Gastroesophageal sphincter (tissue), 3 donors: Measurements from ENCODE around the gene KIAA1755.

Experiments used
- EP300 ChIP-seq: sonication (generic); formaldehyde crosslinking; IDR thresholded peaks from one replicate; pipeline ENCODE4 v1.6.1; 2017; ENCODE audit warnings: antibody characterized with exemption, mild to moderate bottlenecking
- POLR2A ChIP-seq, 2 donors: fragments of 450-650 bp; IDR thresholded peaks; one replicate each; pipeline ENCODE4 v1.6.1; 2017; ENCODE audit warnings: antibody characterized with exemption in 2 of 2, mild to moderate bottlenecking in 2 of 2, moderate library complexity in 1 of 2
- POLR2AphosphoS5 ChIP-seq: sonication (generic); formaldehyde crosslinking; IDR thresholded peaks from one replicate; pipeline ENCODE4 v1.6.1; 2017; ENCODE audit warnings: antibody characterized with exemption
- TF ChIP-seq, protein P1 (sequence below), 4 experiments: fragments of 200-600 bp in 2 of 4; fragments of 450-650 bp in 2 of 4; sonication (generic) in 1 of 4; IDR thresholded peaks; one replicate each; pipeline ENCODE4 v1.5.1; 2017 to 2019; ENCODE audit warnings: antibody characterized with exemption in 4 of 4, mild to moderate bottlenecking in 2 of 4, moderate library complexity in 2 of 4

DNA sequence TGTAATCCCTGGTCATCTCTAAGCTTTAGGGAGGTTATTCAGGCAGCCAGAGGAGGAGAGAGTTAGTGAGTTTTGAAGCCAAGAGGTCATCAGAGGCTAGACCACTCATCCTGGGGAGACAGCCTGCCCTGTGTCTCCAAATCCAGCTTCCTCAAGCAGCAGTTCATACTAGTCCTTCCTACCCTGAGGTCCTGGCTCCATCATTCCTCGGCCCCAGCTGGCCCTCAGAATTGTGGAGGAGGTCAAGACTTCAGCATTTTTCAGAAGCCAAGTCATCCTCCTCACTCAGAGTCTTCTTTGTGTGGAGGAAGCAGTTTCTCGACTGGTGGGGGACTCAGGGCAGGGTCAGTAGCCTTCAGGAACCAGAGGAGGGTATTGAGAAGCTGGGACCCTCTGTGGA lies 12.4 kb upstream of the KIAA1755 start:
- TF ChIP-seq POLR2A (IDR thresholded peaks at IDR 0.05), result no peak
- TF ChIP-seq, protein P1, sequence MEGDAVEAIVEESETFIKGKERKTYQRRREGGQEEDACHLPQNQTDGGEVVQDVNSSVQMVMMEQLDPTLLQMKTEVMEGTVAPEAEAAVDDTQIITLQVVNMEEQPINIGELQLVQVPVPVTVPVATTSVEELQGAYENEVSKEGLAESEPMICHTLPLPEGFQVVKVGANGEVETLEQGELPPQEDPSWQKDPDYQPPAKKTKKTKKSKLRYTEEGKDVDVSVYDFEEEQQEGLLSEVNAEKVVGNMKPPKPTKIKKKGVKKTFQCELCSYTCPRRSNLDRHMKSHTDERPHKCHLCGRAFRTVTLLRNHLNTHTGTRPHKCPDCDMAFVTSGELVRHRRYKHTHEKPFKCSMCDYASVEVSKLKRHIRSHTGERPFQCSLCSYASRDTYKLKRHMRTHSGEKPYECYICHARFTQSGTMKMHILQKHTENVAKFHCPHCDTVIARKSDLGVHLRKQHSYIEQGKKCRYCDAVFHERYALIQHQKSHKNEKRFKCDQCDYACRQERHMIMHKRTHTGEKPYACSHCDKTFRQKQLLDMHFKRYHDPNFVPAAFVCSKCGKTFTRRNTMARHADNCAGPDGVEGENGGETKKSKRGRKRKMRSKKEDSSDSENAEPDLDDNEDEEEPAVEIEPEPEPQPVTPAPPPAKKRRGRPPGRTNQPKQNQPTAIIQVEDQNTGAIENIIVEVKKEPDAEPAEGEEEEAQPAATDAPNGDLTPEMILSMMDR (IDR thresholded peaks at IDR 0.05), result no peak
- TF ChIP-seq EP300, result no peak
- TF ChIP-seq POLR2AphosphoS5, result no peak
